Activated naive CD4-positive, alpha-beta T cell treated with anti-CD3 and anti-CD28 coated beads, Interleukin-2, amount 10 ng/mL, durations not matched to agents 7 days and 5 days (primary cell): ENCODE results near the gene SLC25A10.
A peak's percentile ranks its signal among the peaks of the same experiment; 100 is the strongest.

Source experiments
- CTCF ChIA-PET: fragments of 350-600 bp; sonication (Branson Sonifier 250); formaldehyde crosslinking; loops from one replicate; lab custom pipeline; 2021; ENCODE audit warnings: antibody characterized with exemption; lab: Charles Lee
- DNase-seq: peaks from one replicate; pipeline ENCODE4 v3.0.0-alpha.2; 2020
- H3K27ac Mint-ChIP-seq: one replicate; pipeline ENCODE4 v1.8.0; 2021; ENCODE audit warnings: mild to moderate bottlenecking, moderate library complexity, mixed read lengths
- H3K27me3 Mint-ChIP-seq: one replicate; pipeline ENCODE4 v1.8.0; 2021; ENCODE audit warnings: mild to moderate bottlenecking, mixed read lengths
- H3K36me3 Mint-ChIP-seq: one replicate; pipeline ENCODE4 v1.8.0; 2021; ENCODE audit warnings: mixed read lengths
- H3K4me1 Mint-ChIP-seq: one replicate; pipeline ENCODE4 v1.8.0; 2021; ENCODE audit warnings: mixed read lengths
- H3K4me3 Mint-ChIP-seq: one replicate; pipeline ENCODE4 v1.8.0; 2021; ENCODE audit warnings: mild to moderate bottlenecking, moderate library complexity, mixed read lengths
- H3K9me3 Mint-ChIP-seq: one replicate; pipeline ENCODE4 v1.8.0; 2021; ENCODE audit warnings: mixed read lengths

SLC25A10 gene

DNA sequence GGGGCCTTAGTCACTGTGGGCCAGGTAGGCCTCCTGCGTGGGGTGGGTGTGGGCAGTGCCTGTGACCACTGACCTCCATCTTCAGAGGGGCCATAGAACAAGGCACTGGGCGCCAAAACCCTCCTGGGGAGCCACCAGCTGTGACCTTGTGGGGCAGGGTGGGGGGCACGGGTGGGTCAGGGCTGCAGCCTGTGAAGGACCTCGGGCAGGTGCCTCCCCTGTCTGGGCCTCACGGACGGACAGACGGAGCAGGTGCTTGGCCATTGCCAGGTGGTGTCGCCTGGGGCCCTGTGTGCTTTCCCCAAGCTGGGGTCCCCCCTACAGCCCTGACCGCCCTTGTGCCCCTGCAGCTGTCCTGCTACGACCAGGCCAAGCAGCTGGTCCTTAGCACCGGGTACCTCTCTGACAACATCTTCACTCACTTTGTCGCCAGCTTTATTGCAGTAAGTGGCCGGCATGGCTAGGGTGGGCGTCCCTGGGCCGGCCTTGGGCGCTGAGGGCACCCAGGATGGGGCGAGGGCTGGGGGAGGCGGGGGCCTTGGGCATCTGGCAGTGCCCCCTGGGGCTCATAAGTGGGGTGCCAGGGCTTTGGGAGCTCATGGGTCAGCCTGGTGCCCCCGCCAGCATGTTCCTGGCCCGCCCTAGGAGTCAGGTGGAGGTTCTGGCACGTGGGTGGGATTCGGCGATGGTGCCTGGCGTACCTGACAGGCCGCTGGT, 5.1 kb downstream of the SLC25A10 start:
- no peak overlapping the region for H3K27ac Mint-ChIP-seq
- DNase-seq, result no peak
- peaks cover 19% of the 10 kb centered on the region for H3K4me1 Mint-ChIP-seq
- CTCF ChIA-PET, result no interaction called here
- peaks cover 6% of the 10 kb centered on the region for H3K27me3 Mint-ChIP-seq
- no peaks in the 10 kb centered on the region for H3K9me3 Mint-ChIP-seq
- H3K4me3 Mint-ChIP-seq, result no peak overlapping the region
- H3K36me3 Mint-ChIP-seq, result peaks cover 3% of the 10 kb centered on the region

DNA sequence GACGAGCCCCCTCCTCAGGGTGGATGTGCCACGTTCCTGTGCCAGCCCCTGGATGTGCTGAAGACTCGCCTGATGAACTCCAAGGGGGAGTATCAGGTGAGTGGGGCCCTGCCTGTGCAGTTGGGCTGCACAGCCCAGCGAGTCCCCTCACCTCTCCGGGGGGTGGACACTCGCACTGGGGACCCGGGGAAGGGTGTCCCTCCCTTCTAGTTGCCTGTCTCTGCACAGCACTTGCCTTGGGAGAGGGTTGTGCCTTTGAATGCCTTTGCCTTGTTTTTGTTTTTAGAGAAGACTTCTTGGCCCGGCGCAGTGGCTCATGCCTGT, 5.6 kb downstream of the SLC25A10 start:
- H3K27ac Mint-ChIP-seq, result no peak overlapping the region
- H3K4me3 Mint-ChIP-seq, result no peak overlapping the region
- H3K27me3 Mint-ChIP-seq, result peaks cover 6% of the 10 kb centered on the region

DNA sequence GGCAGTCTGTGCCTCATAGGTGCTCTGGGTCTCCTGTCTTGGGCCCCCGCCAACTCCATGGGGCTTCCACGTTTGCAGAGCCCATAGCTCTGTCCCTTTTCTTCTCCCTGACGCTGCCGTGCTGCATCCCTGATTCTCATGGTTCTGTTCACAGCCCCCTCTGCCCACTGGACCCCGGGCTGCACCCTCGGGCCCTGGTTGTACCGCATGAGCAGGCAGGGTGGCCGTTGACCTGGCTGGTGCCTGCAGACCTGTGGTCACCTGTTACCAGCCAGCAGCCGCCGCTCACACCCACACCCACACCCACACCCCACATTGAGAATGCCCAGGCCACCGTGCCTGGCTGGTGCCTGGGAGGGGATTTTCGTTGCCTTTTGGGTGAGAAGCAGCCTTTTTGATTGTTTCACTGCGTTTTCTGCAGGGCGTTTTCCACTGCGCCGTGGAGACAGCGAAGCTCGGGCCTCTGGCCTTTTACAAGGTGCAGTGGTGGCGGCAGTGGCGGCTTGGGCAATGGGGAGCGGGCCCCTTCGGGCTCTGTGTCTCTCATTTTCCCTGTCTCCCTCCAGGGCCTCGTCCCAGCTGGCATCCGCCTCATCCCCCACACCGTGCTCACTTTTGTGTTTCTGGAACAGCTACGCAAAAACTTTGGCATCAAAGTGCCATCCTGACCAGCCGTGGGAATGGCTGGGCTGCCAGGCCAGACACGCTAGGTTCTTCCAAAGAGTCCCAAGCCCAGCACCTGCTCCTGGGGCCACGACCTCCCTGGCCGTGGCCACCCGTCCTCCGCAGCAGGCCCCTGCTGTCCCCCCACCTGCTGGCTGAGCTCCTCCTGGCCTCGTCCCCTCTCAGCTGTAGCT, 7.6 kb downstream of the SLC25A10 start:
- DNase-seq, result no peak
- no peak overlapping the region for H3K4me3 Mint-ChIP-seq
- no peaks in the 10 kb centered on the region for H3K9me3 Mint-ChIP-seq
- H3K4me1 Mint-ChIP-seq, result peaks cover 3% of the 10 kb centered on the region
- CTCF ChIA-PET, result no interaction called here
- peaks cover 3% of the 10 kb centered on the region for H3K36me3 Mint-ChIP-seq
- no peak overlapping the region for H3K27ac Mint-ChIP-seq
- peaks cover 25% of the 10 kb centered on the region for H3K27me3 Mint-ChIP-seq

More for the DNA sequence above, 5.6 kb downstream of the SLC25A10 start:
- H3K36me3 Mint-ChIP-seq, result peaks cover 3% of the 10 kb centered on the region
- CTCF ChIA-PET, result no interaction called here
- H3K4me1 Mint-ChIP-seq, result peaks cover 17% of the 10 kb centered on the region
- no peak for DNase-seq
- no peaks in the 10 kb centered on the region for H3K9me3 Mint-ChIP-seq

DNA sequence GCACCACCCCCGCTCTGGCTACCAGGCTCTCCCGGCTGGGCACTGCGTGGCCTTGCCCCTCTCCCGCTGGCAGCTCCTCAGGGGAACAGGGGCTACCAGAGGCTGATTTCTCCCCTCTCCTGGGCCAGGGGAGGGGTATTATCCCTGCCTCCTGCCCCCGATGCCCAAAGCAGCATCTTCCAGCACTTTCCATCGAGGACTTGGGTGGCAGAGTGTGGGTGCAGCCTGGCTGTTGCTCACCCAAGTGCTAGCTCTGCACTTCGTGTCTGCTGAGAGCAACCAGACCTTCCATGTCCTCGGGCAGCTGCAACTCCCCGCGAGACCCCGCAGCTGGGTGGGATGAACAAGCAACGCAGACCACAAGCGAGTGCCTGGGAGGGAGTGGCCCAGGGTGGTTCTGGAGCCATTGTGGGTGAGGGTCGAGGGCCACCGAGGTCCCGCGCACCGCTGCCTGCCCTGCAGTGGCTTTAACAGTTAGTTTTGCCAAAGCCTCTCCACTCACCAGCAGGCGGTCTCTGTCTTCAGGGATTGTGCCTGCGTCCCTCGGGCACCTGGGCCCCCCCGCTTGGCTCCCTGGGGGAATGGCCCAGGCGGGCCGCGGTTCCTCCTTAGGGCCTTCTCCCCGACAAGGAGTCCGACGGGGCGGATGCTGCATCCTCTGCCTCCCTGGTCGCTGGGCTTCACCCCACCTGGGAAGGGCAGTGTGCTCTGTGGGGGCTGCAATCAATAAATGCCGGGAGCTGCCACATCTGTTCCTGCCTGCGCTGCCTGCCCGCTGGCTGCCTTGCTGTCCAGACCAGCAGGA, 8.4 kb downstream of the SLC25A10 start:
- Mint-ChIP-seq H3K4me3 (no peak overlapping the region), H3K4me1 (peaks cover 3% of the 10 kb centered on the region), H3K27me3 (peaks cover 28% of the 10 kb centered on the region), H3K27ac (no peak overlapping the region), H3K9me3 (no peaks in the 10 kb centered on the region), H3K36me3 (peaks cover 3% of the 10 kb centered on the region)
- CTCF ChIA-PET, result interaction anchor here (0.6 to 1.3 kb wide), 2 partner anchors 14 to 17 kb away, joined by 3 to 4 read pairs; no protein-coding TSS in a partner anchor
- DNase-seq, result no peak

DNA sequence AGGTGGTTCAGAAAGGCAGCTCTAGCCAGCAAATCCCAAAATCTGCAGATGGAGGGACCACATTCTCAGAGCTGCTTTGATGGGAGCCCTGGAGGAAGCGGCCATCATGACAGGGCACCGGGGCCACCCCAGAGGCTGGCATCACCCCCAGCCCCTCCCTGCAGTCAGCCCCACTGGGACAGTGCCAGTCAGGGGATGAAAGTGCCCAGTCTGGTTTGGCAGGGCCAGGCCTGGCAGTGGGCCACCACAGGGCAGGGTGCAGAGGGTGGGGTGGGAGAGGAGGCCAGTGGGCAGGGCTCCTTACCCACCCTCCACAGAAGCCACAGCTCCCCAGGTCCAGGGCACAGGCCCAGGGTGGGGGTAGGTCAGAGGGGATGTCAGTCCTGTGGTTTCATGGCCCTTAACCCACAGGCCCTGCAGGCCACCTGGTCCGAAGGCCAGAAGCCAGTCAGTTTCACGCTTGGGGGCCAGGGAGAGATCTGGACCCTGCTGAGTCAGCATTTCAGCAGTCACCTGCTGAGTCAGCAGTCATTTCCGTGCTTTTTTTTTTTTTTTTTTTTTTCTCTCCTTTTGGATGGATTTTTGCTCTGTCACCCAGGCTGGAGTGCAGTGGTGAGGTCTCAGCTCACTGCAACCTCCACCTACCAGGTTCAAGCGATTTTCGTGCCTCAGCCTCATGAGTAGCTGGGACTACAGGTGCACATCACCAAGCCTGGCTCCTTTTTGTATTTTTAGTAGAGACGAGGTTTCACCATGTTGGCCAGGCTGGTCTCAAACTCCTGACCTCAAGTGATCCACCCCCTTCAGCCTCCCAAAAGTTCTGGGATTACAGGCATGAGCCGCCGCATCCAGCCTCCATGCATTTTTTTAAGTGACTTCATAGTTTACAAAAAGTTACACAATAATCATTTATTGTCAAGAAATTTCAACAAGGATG, 10.4 kb downstream of the SLC25A10 start:
- no peaks in the 10 kb centered on the region for H3K9me3 Mint-ChIP-seq
- DNase-seq, result no peak
- peaks cover 3% of the 10 kb centered on the region for H3K36me3 Mint-ChIP-seq
- CTCF ChIA-PET, result interaction anchor here (0.7 kb wide), 1 partner anchor 149 kb away, joined by 3 read pairs; no protein-coding TSS in a partner anchor
- no peak overlapping the region for H3K4me3 Mint-ChIP-seq
- peaks cover 35% of the 10 kb centered on the region for H3K27me3 Mint-ChIP-seq
- no peak overlapping the region for H3K27ac Mint-ChIP-seq
- H3K4me1 Mint-ChIP-seq, result peaks cover 3% of the 10 kb centered on the region

DNA sequence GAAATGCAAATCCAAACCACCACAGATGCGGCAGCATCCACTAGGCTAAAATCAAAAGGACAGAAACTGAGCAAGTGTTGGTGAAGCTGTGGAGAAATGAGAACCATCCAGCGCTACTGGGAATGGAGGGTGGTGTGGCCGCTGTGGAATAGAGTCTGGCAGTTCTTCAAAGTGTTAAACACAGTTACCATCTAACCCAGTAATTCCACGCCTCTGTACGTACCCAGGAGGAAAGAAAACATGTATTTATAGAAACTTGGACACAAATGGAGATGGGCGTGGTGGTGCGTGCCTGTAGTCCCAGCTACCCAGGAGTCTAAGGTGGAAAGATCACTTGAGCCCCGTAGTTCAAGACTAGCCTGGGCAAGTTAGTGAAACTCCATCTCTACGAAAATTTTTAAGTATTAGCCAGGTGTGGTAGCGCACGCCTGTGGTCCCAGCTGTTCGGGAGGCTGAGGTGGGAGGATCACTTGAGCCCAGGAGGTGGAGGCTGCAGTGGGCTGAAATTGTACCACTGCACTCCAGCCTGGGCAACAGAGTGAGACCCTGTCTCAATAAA, 11.6 kb downstream of the SLC25A10 start:
- peaks cover 3% of the 10 kb centered on the region for H3K36me3 Mint-ChIP-seq
- peaks cover 39% of the 10 kb centered on the region for H3K27me3 Mint-ChIP-seq
- no peaks in the 10 kb centered on the region for H3K9me3 Mint-ChIP-seq
- DNase-seq, result no peak
- H3K4me1 Mint-ChIP-seq, result peaks cover 3% of the 10 kb centered on the region
- CTCF ChIA-PET, result no interaction called here
- H3K27ac Mint-ChIP-seq, result no peak overlapping the region
- no peak overlapping the region for H3K4me3 Mint-ChIP-seq

DNA sequence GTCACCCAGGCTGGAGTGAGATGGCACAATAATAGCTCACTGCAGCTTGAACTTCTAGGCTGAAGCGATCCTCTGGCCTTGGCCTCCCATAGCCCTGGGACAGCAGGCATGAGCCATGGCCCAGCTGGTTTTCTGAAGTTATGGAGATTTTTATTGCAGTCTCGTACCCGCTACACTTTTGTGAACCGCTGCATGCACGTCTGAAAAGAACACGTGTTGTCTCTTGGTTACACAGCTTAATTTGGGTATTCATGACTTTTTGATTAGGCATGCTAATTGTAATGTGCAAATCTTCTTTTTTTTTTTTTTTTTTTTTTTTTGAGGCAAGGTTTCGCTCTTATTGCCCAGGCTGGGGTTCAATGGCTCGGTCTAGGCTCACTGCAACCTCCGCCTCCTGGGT, 13.4 kb downstream of the SLC25A10 start:
- CTCF ChIA-PET, result no interaction called here
- no peaks in the 10 kb centered on the region for H3K36me3 Mint-ChIP-seq

DNA sequence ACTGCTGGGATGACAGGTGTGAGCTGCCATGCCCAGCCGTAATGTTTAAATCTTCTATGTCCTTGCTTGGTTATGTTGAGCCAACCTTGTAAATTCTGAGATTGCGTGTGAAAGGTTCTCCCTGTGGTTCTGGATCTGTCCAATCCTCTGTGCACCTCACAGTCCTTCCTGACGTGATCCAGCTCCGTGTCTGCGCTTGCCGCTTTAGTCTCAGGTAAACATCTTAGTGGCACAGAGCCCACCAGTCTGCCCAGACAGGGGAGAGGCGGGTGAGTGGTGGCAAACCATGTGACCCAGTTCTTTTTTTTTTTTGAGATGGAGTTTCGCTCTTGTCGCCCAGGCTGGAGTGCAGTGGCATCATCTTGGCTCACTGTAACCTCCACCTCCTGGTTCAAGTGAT, 13.9 kb downstream of the SLC25A10 start:
- no peak overlapping the region for H3K4me3 Mint-ChIP-seq
- peaks cover 5% of the 10 kb centered on the region for H3K4me1 Mint-ChIP-seq
- H3K27ac Mint-ChIP-seq, result no peak overlapping the region
- no peaks in the 10 kb centered on the region for H3K36me3 Mint-ChIP-seq
- peaks cover 44% of the 10 kb centered on the region for H3K27me3 Mint-ChIP-seq
- H3K9me3 Mint-ChIP-seq, result no peaks in the 10 kb centered on the region
- DNase-seq, result no peak
- CTCF ChIA-PET, result no interaction called here

More for the DNA sequence above, 13.4 kb downstream of the SLC25A10 start:
- H3K9me3 Mint-ChIP-seq, result no peaks in the 10 kb centered on the region
- H3K4me3 Mint-ChIP-seq, result no peak overlapping the region
- no peak for DNase-seq
- H3K4me1 Mint-ChIP-seq, result peaks cover 3% of the 10 kb centered on the region
- no peak overlapping the region for H3K27ac Mint-ChIP-seq
- peaks cover 39% of the 10 kb centered on the region for H3K27me3 Mint-ChIP-seq

DNA sequence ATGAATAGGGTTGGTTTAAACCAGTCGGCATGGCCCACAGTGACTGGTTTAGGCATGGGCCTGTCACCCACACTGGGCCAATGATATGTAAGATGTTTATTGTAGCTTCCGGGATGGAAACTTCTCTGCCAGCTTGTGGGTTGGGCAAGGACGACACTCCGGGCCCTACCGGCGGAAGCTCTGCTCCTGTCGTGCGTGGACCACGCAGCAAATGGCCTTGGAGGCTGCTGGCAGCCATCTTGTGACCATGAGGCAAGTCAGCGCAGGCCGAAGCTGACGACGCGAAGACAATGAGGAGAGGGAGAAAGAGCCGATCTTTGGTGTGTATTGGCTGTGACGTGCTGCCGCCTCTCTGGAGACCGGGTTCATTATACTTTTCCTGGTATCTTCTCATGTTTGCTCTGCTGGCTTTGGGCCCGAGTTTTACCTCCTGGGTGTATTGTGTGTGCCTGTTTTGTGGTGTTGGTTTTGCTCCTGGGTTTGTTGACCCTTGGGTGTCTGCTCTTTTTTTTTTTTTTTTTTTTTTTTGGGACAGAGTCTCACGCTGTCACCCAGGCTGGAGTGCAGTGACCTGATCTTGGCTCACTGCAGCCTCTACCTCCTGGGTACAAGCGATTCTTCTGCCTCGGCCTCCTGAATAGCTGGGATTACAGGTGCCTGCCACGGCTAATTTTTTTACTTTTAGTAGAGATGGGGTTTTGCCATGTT, 15.4 kb downstream of the SLC25A10 start:
- Mint-ChIP-seq H3K27me3 (peaks cover 51% of the 10 kb centered on the region), H3K4me1 (peaks cover 9% of the 10 kb centered on the region)
- CTCF ChIA-PET, result no interaction called here

DNA sequence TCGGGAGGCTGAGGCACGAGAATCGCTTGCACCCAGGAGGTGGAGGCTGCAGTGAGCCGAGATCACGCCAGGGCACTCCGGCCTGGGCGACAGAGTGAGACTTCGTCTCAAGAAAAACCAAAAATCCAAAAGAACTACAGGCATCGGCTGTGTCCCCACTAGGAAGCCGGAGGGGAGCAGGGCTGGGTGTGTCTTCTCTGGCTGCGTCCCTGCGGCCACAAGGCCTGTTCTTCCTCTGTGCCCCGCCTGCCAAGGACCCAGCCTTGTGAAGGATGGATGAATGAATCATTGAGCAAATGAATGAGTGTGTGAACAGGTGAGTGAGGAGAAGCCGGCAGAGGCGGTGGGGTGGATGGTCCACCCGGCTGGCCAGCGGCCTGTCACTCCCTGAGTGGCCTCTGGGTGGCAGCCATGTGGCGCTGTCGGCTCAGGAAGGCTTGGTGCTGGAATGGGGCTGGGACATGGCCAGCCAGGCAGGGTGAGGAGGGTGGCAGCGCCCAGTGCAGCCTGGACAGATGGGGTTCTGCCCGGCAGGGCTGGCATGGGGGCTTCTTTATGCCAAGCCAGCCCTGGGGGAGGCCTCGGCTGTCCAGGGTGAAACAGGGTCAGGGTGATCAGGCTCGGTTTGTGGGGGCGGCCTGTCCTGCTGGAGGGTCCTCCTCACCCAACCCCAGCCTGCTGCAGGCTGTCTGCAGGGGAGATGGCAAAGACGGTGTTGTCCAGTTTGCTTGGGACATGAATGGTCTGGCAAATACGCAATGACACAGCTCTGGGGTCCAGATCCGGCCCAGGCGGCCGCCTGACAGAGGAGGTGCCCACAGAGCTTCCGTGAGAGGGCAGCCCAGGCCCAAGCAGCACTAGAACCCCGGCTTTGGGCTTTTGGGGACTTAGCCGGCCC, 21.7 kb downstream of the SLC25A10 start:
- H3K27ac Mint-ChIP-seq, result no peak overlapping the region
- CTCF ChIA-PET, result interaction anchor here (1.2 kb wide), 1 partner anchor 12 kb away, joined by 4 read pairs; no protein-coding TSS in a partner anchor
- no peak overlapping the region for H3K4me3 Mint-ChIP-seq
- DNase-seq, result peak; percentile 79
- peaks cover 18% of the 10 kb centered on the region for H3K4me1 Mint-ChIP-seq
- H3K27me3 Mint-ChIP-seq, result peaks cover 68% of the 10 kb centered on the region
- no peaks in the 10 kb centered on the region for H3K36me3 Mint-ChIP-seq
- H3K9me3 Mint-ChIP-seq, result no peaks in the 10 kb centered on the region

More for the DNA sequence above, 15.4 kb downstream of the SLC25A10 start:
- DNase-seq, result no peak
- Mint-ChIP-seq H3K36me3 (no peaks in the 10 kb centered on the region), H3K27ac (no peak overlapping the region), H3K9me3 (no peaks in the 10 kb centered on the region), H3K4me3 (no peak overlapping the region)

DNA sequence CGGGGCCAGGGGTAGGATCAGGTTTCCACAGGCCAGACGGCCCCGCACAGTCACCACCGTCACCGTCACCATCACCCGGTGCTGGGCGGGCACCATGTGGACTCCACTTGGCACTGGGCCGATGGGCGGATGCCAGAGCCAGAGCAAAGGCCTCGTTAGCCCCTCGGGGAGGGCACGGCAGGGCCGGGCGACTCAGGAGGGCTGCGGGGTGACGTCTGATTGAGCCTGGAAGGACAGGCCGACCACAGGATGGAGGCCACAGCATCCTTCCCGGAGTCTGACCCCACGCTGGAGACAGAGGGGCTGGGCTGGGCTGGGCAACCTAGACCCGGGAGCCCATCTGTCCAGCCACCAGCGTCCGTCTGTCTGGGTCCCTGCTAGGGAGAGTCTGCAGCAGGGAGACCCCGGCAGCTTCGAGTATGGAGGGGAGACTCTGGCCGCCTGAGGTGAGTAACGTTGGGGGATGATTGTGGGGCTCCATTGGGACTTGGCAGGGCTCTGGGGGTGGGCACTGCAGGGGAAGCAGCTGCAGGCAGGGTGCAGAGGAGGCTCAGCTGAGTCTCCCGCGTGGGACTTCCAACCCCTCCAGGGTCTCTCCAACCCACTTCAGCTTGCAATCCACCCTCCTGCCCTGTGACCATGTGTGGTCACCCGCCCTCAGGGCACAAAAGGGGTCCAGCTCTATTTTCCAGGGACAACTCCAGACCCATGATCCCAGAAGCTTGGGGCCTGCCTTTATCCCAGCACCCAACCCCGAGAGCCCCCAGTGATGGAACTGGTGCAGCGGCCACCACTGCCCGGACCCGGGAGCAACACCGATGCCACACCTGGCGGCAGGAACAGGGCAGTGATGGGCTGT, 22.6 kb downstream of the SLC25A10 start:
- no peak for DNase-seq
- Mint-ChIP-seq H3K4me1 (peaks cover 18% of the 10 kb centered on the region), H3K4me3 (no peak overlapping the region), H3K27ac (no peak overlapping the region), H3K36me3 (no peaks in the 10 kb centered on the region), H3K27me3 (peaks cover 76% of the 10 kb centered on the region), H3K9me3 (no peaks in the 10 kb centered on the region)
- CTCF ChIA-PET, result interaction anchor here (1.1 to 1.7 kb wide), 5 partner anchors 13 to 287 kb away, joined by 3 to 8 read pairs (median 3); partner anchors contain the start of gene SLC25A10
